ENCODE measurements around the gene NBEA.

DNA sequence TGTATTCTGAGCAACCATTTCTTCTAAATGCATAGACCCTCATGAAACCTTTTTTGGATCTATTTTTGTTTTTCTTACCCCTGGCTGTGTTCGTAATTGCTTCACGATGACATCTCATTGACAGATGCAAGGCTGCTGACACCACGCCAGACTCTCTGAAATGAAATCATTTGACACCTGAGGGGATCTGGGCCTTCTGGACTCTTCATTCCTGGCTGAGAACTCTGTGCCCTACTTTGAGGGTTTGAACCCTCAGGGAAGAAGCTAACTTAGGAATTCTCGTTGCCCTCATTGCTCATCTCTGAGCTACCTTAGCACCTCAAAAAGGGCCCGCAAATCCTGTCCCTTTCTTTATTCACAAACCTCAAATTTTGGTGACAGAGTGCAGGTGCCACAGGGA lies 40.5 kb upstream of the NBEA start:
- no peak for TF ChIP-seq CTCF (conservative IDR thresholded peaks at IDR 0.05)
- TF ChIP-seq ZFX (IDR thresholded peaks at IDR 0.05): no peak
